Naive thymus-derived CD4-positive, alpha-beta T cell (primary cell): ENCODE data around the gene PPM1H. TPM values are rescaled to one million over a fixed set of nuclear protein-coding genes. Genes with fewer than 3 reads are reported as not detected.
A peak's percentile ranks its signal among the peaks of the same experiment; 100 is the strongest.

ENCODE experiments used
- ATAC-seq: fragments of 150-1000 bp; cut with Tn5 transposase; 2 replicates; pipeline ENCODE4 v1.10.0; 2021; ENCODE audit warnings: mild to moderate bottlenecking, moderate library complexity
- CTCF ChIA-PET: fragments of 350-600 bp; sonication (Branson Sonifier 250); formaldehyde crosslinking; loops from one replicate; lab custom pipeline; 2021; ENCODE audit warnings: antibody characterized with exemption; lab: Charles Lee
- POLR2A ChIA-PET: fragments of 350-600 bp; sonication (Branson Sonifier 250); formaldehyde crosslinking; loops from one replicate; lab custom pipeline; 2021; ENCODE audit warnings: antibody characterized with exemption, inconsistent platforms; lab: Charles Lee
- DNase-seq, 9 donors: peaks; one replicate each; pipeline versions ENCODE4 v3.0.0 to v3.0.0-alpha.2; 2020 to 2022; ENCODE audit warnings: mixed read lengths in 1 of 9
- H3K27ac ChIP-seq: one replicate; pipeline ENCODE4 v1.7.0; 2013; ENCODE audit warnings: mild to moderate bottlenecking, low read depth, low read length, moderate library complexity
- H3K27me3 ChIP-seq, 2 donors: one replicate each; pipeline ENCODE4 v1.7.0; 2013; ENCODE audit warnings: low read length in 2 of 2, mild to moderate bottlenecking in 2 of 2, moderate library complexity in 2 of 2; ENCODE audit not compliant: control insufficient read depth in 2 of 2, insufficient read depth in 2 of 2
- H3K36me3 ChIP-seq, 3 experiments: 1 replicate in 2 of 3; 2 replicates in 1 of 3; pipeline ENCODE4 v1.7.0; 2013; ENCODE audit warnings: low read length in 3 of 3, mild to moderate bottlenecking in 3 of 3, moderate library complexity in 1 of 3; ENCODE audit not compliant: insufficient read depth in 3 of 3, control insufficient read depth in 2 of 3
- H3K4me1 ChIP-seq, 2 donors: one replicate each; pipeline ENCODE4 v1.7.0; 2013; ENCODE audit warnings: low read length in 2 of 2, mild to moderate bottlenecking in 2 of 2, moderate library complexity in 1 of 2; ENCODE audit not compliant: control insufficient read depth in 2 of 2, insufficient read depth in 2 of 2
- H3K4me3 ChIP-seq: 2 replicates; pipeline ENCODE4 v1.7.0; 2013; ENCODE audit warnings: mild to moderate bottlenecking, low read length
- H3K9me3 ChIP-seq, 3 experiments: 1 replicate in 2 of 3; 2 replicates in 1 of 3; pipeline ENCODE4 v1.7.0; 2013; ENCODE audit warnings: low read length in 3 of 3; ENCODE audit not compliant: control insufficient read depth in 2 of 3
- H3K27ac Mint-ChIP-seq, 9 donors: one replicate each; pipeline ENCODE4 v1.8.0; 2020 to 2022; ENCODE audit warnings: mixed read lengths in 9 of 9, mild to moderate bottlenecking in 8 of 9, moderate library complexity in 5 of 9, inconsistent platforms in 2 of 9
- H3K27me3 Mint-ChIP-seq, 5 donors: one replicate each; pipeline ENCODE4 v1.8.0; 2021 to 2022; ENCODE audit warnings: mixed read lengths in 5 of 5, mild to moderate bottlenecking in 1 of 5
- H3K36me3 Mint-ChIP-seq, 5 donors: one replicate each; pipeline ENCODE4 v1.8.0; 2020 to 2022; ENCODE audit warnings: mixed read lengths in 5 of 5, mild to moderate bottlenecking in 3 of 5, inconsistent platforms in 1 of 5
- H3K4me1 Mint-ChIP-seq, 7 donors: one replicate each; pipeline ENCODE4 v1.8.0; 2020 to 2022; ENCODE audit warnings: mixed read lengths in 7 of 7, mild to moderate bottlenecking in 3 of 7, inconsistent platforms in 1 of 7
- H3K4me3 Mint-ChIP-seq, 10 donors: one replicate each; pipeline ENCODE4 v1.8.0; 2020 to 2022; ENCODE audit warnings: mild to moderate bottlenecking in 10 of 10, mixed read lengths in 10 of 10, moderate library complexity in 6 of 10, inconsistent platforms in 2 of 10
- H3K9me3 Mint-ChIP-seq, 11 donors: one replicate each; pipeline ENCODE4 v1.8.0; 2020 to 2022; ENCODE audit warnings: mixed read lengths in 11 of 11, mild to moderate bottlenecking in 4 of 11, inconsistent platforms in 1 of 11, moderate library complexity in 1 of 11
- intact Hi-C, 2 donors: fragments of 100-400 bp; cut with micrococcal nuclease; formaldehyde crosslinking; loops; one replicate each; pipeline ENCODE4 v1.15.1; 2023
- polyA plus RNA-seq, 2 donors: library from polyadenylated mRNA; unstranded; fragments of 300-500 nt; fragmentation: Illumina TruSeq; gene quantifications; one replicate each; pipeline ENCODE4 v1.2.3, GENCODE V29; 2021
- total RNA-seq, 6 experiments: library from RNA in 5 of 6; stranded (reverse) in 5 of 6; gene quantifications; 1 replicate in 5 of 6; 2 replicates in 1 of 6; pipeline ENCODE4 v1.2.3 and lab custom pipeline; 2021 to 2026

The PPM1H gene
- total and polyA plus RNA-seq, 7 experiments from 2014 or later, result 0.08 to 2.1 (median 0.34) TPM; not detected in 4

GRCh38 chr12:62774794-62775193, 160.2 kb downstream of the PPM1H start:
- Mint-ChIP-seq H3K9me3 (peaks cover 0 to 1% (median 0%) of the 10 kb centered on the region in 11 donors), H3K36me3 (no peaks in the 10 kb centered on the region), H3K4me1 (peaks cover 0 to 2% (median 0%) of the 10 kb centered on the region in 7 donors), H3K4me3 (no peak overlapping the region), H3K27me3 (no peaks in the 10 kb centered on the region), H3K27ac (no peak overlapping the region)
- intact Hi-C loops, result no loop called here
- peak; percentile 46 for ATAC-seq
- no peak overlapping the region for H3K4me3 ChIP-seq
- ChIA-PET POLR2A (no interaction called here), CTCF (no interaction called here)
- H3K9me3 ChIP-seq, result no peaks in the 10 kb centered on the region
- H3K4me1 ChIP-seq, result no peaks in the 10 kb centered on the region
- no peaks in the 10 kb centered on the region for H3K27me3 ChIP-seq
- DNase-seq, result no peak
- H3K36me3 ChIP-seq, result no peaks in the 10 kb centered on the region
- H3K27ac ChIP-seq, result no peak overlapping the region

DNA sequence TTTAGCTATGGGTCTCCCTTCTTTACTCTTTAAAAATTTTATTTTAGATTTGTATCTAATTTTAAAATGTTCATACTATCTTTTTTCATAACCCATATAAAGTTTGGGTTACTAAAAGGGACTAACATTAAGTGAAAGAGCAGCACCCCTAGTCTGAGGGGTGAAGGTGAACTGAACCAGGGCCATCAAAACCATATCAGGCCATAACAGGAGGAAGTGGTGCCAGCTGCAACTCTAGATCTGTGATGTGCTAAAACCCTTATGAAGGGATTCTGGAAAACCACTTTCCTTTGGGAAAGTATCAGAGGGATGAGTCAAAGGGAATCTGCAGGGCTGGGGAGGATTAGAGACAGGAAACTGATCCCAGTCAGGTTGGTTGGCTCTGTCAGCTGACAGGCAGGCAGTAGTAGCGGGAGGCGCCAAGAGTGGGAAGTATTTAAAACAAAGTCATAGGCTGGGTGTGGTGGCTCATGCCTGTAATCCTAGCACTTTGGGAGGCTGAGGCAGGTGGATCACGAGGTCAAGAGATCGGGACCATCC, 162.5 kb downstream of the PPM1H start:
- Histone ChIP-seq H3K27me3 (no peaks in the 10 kb centered on the region), H3K36me3 (no peaks in the 10 kb centered on the region), H3K4me1 (no peaks in the 10 kb centered on the region), H3K9me3 (no peaks in the 10 kb centered on the region), H3K27ac (no peak overlapping the region), H3K4me3 (no peak overlapping the region)
- CTCF ChIA-PET, result interaction anchor here (1.0 kb wide), 1 partner anchor 9 kb away, joined by 4 read pairs; no protein-coding TSS in a partner anchor
- H3K36me3 Mint-ChIP-seq, result no peaks in the 10 kb centered on the region
- POLR2A ChIA-PET, result no interaction called here
- no peak overlapping the region for H3K27ac Mint-ChIP-seq
- no peak overlapping the region for H3K4me3 Mint-ChIP-seq
- H3K9me3 Mint-ChIP-seq, result peaks cover 0 to 1% (median 0%) of the 10 kb centered on the region in 11 donors
- DNase-seq (no peak), ATAC-seq (no peak)
- intact Hi-C loops, result no loop called here
- H3K4me1 Mint-ChIP-seq, result peaks cover 0 to 5% (median 0%) of the 10 kb centered on the region in 7 donors
- H3K27me3 Mint-ChIP-seq, result peaks cover 0 to 6% (median 0%) of the 10 kb centered on the region in 5 donors

DNA sequence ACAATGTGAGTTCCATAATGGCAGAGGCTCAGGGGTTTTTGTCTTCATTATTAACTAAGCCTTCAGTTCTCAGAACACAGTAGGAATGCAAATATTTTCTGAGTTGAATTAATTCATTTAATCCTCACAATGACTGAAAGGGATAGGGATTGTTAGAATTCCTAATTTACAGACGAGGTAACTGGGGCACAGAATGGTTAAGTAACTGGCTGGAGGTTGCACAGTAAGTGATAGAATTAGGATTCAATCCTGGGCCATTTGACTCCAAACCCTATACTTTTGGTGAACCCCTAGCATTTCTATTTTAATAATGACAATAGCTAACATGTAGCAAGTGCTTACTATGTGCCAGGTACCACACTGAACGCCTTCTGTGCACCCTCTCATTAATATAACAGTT, 163.1 kb downstream of the PPM1H start:
- Histone ChIP-seq H3K27me3 (no peaks in the 10 kb centered on the region), H3K4me3 (no peak overlapping the region), H3K9me3 (no peaks in the 10 kb centered on the region), H3K36me3 (no peaks in the 10 kb centered on the region), H3K4me1 (no peaks in the 10 kb centered on the region), H3K27ac (no peak overlapping the region)
- intact Hi-C loops, result no loop called here
- Mint-ChIP-seq H3K9me3 (peaks cover 0 to 2% (median 0%) of the 10 kb centered on the region in 11 donors), H3K27me3 (peaks cover 0 to 6% (median 0%) of the 10 kb centered on the region in 5 donors), H3K27ac (no peak overlapping the region), H3K36me3 (no peaks in the 10 kb centered on the region), H3K4me3 (no peak overlapping the region), H3K4me1 (peaks cover 0 to 5% (median 0%) of the 10 kb centered on the region in 7 donors)
- ATAC-seq (no peak), DNase-seq (no peak)
- CTCF ChIA-PET, result interaction anchor here (0.9 to 1.0 kb wide), 2 partner anchors 10 to 41 kb away, joined by 4 to 5 read pairs; no protein-coding TSS in a partner anchor
- POLR2A ChIA-PET, result no interaction called here

- H3K36me3 Mint-ChIP-seq, result no peaks in the 10 kb centered on the region
- ChIA-PET POLR2A (no interaction called here), CTCF (interaction anchor here (0.9 kb wide), 1 partner anchor 11 kb away, joined by 3 read pairs; no protein-coding TSS in a partner anchor)
- no peaks in the 10 kb centered on the region for H3K36me3 ChIP-seq
- H3K27ac Mint-ChIP-seq, result no peak overlapping the region
- peaks cover 0 to 3% (median 0%) of the 10 kb centered on the region in 11 donors for H3K9me3 Mint-ChIP-seq
- H3K9me3 ChIP-seq, result no peaks in the 10 kb centered on the region
- H3K27me3 ChIP-seq, result no peaks in the 10 kb centered on the region
- DNase-seq, result no peak
- ATAC-seq, result no peak
- H3K4me1 ChIP-seq, result no peaks in the 10 kb centered on the region
- H3K4me3 ChIP-seq, result no peak overlapping the region
- peaks cover 0 to 6% (median 0%) of the 10 kb centered on the region in 5 donors for H3K27me3 Mint-ChIP-seq
- intact Hi-C loops, result no loop called here
- no peak overlapping the region for H3K27ac ChIP-seq
- H3K4me3 Mint-ChIP-seq, result no peak overlapping the region
- H3K4me1 Mint-ChIP-seq, result peaks cover 0 to 5% (median 0%) of the 10 kb centered on the region in 7 donors
Measured at GRCh38 chr12:62770381-62770780, 164.6 kb downstream of the PPM1H start.

- DNase-seq (no peak), ATAC-seq (no peak)
- H3K27ac Mint-ChIP-seq, result no peak overlapping the region
- CTCF ChIA-PET, result interaction anchor here (0.6 to 0.7 kb wide), 2 partner anchors 41 to 331 kb away, joined by 4 read pairs; no protein-coding TSS in a partner anchor
- Histone ChIP-seq H3K4me3 (no peak overlapping the region), H3K36me3 (no peaks in the 10 kb centered on the region), H3K27ac (no peak overlapping the region), H3K4me1 (no peaks in the 10 kb centered on the region), H3K9me3 (no peaks in the 10 kb centered on the region), H3K27me3 (no peaks in the 10 kb centered on the region)
- H3K36me3 Mint-ChIP-seq, result no peaks in the 10 kb centered on the region
- no peak overlapping the region for H3K4me3 Mint-ChIP-seq
- H3K9me3 Mint-ChIP-seq, result peaks cover 0 to 3% (median 0%) of the 10 kb centered on the region in 11 donors
- POLR2A ChIA-PET, result no interaction called here
- H3K27me3 Mint-ChIP-seq, result peaks cover 0 to 6% (median 0%) of the 10 kb centered on the region in 5 donors
- peaks cover 0 to 5% (median 0%) of the 10 kb centered on the region in 7 donors for H3K4me1 Mint-ChIP-seq
- intact Hi-C loops, result no loop called here
Measured at GRCh38 chr12:62769076-62769619, 165.8 kb downstream of the PPM1H start.

- intact Hi-C loops, result no loop called here
- Histone ChIP-seq H3K9me3 (no peaks in the 10 kb centered on the region), H3K4me1 (no peaks in the 10 kb centered on the region), H3K27ac (no peak overlapping the region), H3K27me3 (no peaks in the 10 kb centered on the region), H3K36me3 (no peaks in the 10 kb centered on the region), H3K4me3 (no peak overlapping the region)
- DNase-seq (peak in 1 of 9 donors; percentile 29), ATAC-seq (no peak)
- ChIA-PET CTCF (no interaction called here), POLR2A (no interaction called here)
- Mint-ChIP-seq H3K4me3 (no peak overlapping the region), H3K27me3 (peaks cover 0 to 6% (median 0%) of the 10 kb centered on the region in 5 donors), H3K27ac (peak overlapping the region in 1 of 9 donors; percentile 69), H3K9me3 (peaks cover 0 to 3% (median 0%) of the 10 kb centered on the region in 11 donors), H3K4me1 (peaks cover 0 to 5% (median 0%) of the 10 kb centered on the region in 7 donors), H3K36me3 (no peaks in the 10 kb centered on the region)
Measured at GRCh38 chr12:62767946-62768345, 167.0 kb downstream of the PPM1H start.
